Adipocyte (in vitro differentiated cells): Measurements from ENCODE around the gene PODXL.
A peak's percentile ranks its signal among the peaks of the same experiment; 100 is the strongest.

Experiments used
- DNase-seq: peaks from one replicate; pipeline ENCODE4 v3.0.0-alpha.2; 2015; ENCODE audit warnings: low read depth
- H3K27me3 ChIP-seq: replicated peaks from 2 replicates; pipeline ENCODE4 v1.7.0; 2013; ENCODE audit warnings: mild to moderate bottlenecking, low read length, moderate library complexity; ENCODE audit not compliant: control insufficient read depth, insufficient read depth
- H3K36me3 ChIP-seq: 2 replicates; pipeline ENCODE4 v1.7.0; 2013; ENCODE audit warnings: low read length, mild to moderate bottlenecking, moderate library complexity; ENCODE audit not compliant: control insufficient read depth, insufficient read depth, severe bottlenecking
- H3K4me1 ChIP-seq: 2 replicates; pipeline ENCODE4 v1.7.0; 2013; ENCODE audit warnings: mild to moderate bottlenecking, low read length, moderate library complexity; ENCODE audit not compliant: control insufficient read depth, insufficient read depth
- H3K4me3 ChIP-seq: 2 replicates; pipeline ENCODE4 v1.7.0; 2013; ENCODE audit warnings: mild to moderate bottlenecking, low read length, moderate library complexity
- H3K9ac ChIP-seq: 2 replicates; pipeline ENCODE4 v1.7.0; 2013; ENCODE audit warnings: mild to moderate bottlenecking, low read length, moderate library complexity
- H3K9me3 ChIP-seq: 2 replicates; pipeline ENCODE4 v1.7.0; 2013; ENCODE audit warnings: mild to moderate bottlenecking, low read length, moderate library complexity; ENCODE audit not compliant: control insufficient read depth

The PODXL gene

GRCh38 chr7:131546583-131547141 is 9.8 kb downstream of the PODXL start:
- Histone ChIP-seq H3K4me1 (peaks cover 14% of the 10 kb centered on the region), H3K36me3 (no peaks in the 10 kb centered on the region), H3K9me3 (no peaks in the 10 kb centered on the region), H3K9ac (no peak overlapping the region), H3K27me3 (no peaks in the 10 kb centered on the region), H3K4me3 (no peak overlapping the region)
- peak; percentile 13 for DNase-seq

GRCh38 chr7:131546126-131546525 is 10.3 kb downstream of the PODXL start:
- Histone ChIP-seq H3K36me3 (no peaks in the 10 kb centered on the region), H3K4me1 (peaks cover 14% of the 10 kb centered on the region), H3K9ac (peak overlapping the region; percentile 32), H3K9me3 (no peaks in the 10 kb centered on the region), H3K27me3 (no peaks in the 10 kb centered on the region), H3K4me3 (peak overlapping the region; percentile 48)
- DNase-seq = no peak

GRCh38 chr7:131544449-131545301 is 11.8 kb downstream of the PODXL start:
- Histone ChIP-seq H3K9me3 (no peaks in the 10 kb centered on the region), H3K4me1 (peaks cover 14% of the 10 kb centered on the region), H3K9ac (no peak overlapping the region), H3K4me3 (no peak overlapping the region), H3K36me3 (no peaks in the 10 kb centered on the region), H3K27me3 (no peaks in the 10 kb centered on the region)
- DNase-seq = peak; percentile 13

GRCh38 chr7:131544021-131544420 is 12.4 kb downstream of the PODXL start:
- Histone ChIP-seq H3K4me3 (no peak overlapping the region), H3K4me1 (peaks cover 15% of the 10 kb centered on the region), H3K9me3 (no peaks in the 10 kb centered on the region), H3K27me3 (no peaks in the 10 kb centered on the region), H3K36me3 (no peaks in the 10 kb centered on the region), H3K9ac (no peak overlapping the region)
- DNase-seq = no peak

- no peak for DNase-seq
- H3K36me3 ChIP-seq = no peaks in the 10 kb centered on the region
- no peaks in the 10 kb centered on the region for H3K27me3 ChIP-seq
- H3K9ac ChIP-seq = no peak overlapping the region
- peaks cover 22% of the 10 kb centered on the region for H3K4me1 ChIP-seq
- H3K4me3 ChIP-seq = no peak overlapping the region
- no peaks in the 10 kb centered on the region for H3K9me3 ChIP-seq
Observed at GRCh38 chr7:131543298-131543697, 13.1 kb downstream of the PODXL start.

GRCh38 chr7:131540491-131541162 is 15.8 kb downstream of the PODXL start:
- H3K4me1 ChIP-seq = peaks cover 24% of the 10 kb centered on the region
- H3K9ac ChIP-seq = no peak overlapping the region
- no peak overlapping the region for H3K4me3 ChIP-seq
- no peak for DNase-seq
- H3K27me3 ChIP-seq = no peaks in the 10 kb centered on the region
- no peaks in the 10 kb centered on the region for H3K9me3 ChIP-seq
- H3K36me3 ChIP-seq = no peaks in the 10 kb centered on the region

GRCh38 chr7:131538813-131539179 is 17.6 kb downstream of the PODXL start:
- Histone ChIP-seq H3K9me3 (no peaks in the 10 kb centered on the region), H3K4me3 (no peak overlapping the region), H3K27me3 (no peaks in the 10 kb centered on the region), H3K36me3 (no peaks in the 10 kb centered on the region), H3K4me1 (peaks cover 17% of the 10 kb centered on the region), H3K9ac (no peak overlapping the region)
- peak; percentile 11 for DNase-seq

- peak; percentile 37 for DNase-seq
- Histone ChIP-seq H3K4me1 (peaks cover 17% of the 10 kb centered on the region), H3K4me3 (no peak overlapping the region), H3K27me3 (no peaks in the 10 kb centered on the region), H3K36me3 (no peaks in the 10 kb centered on the region), H3K9me3 (no peaks in the 10 kb centered on the region), H3K9ac (no peak overlapping the region)
Observed at GRCh38 chr7:131538071-131538812, 18.2 kb downstream of the PODXL start.

GRCh38 chr7:131537571-131537978 is 18.9 kb downstream of the PODXL start:
- H3K9ac ChIP-seq = no peak overlapping the region
- DNase-seq = no peak
- peaks cover 17% of the 10 kb centered on the region for H3K4me1 ChIP-seq
- H3K27me3 ChIP-seq = no peaks in the 10 kb centered on the region
- no peaks in the 10 kb centered on the region for H3K9me3 ChIP-seq
- no peak overlapping the region for H3K4me3 ChIP-seq
- H3K36me3 ChIP-seq = no peaks in the 10 kb centered on the region

GRCh38 chr7:131536361-131536849 is 20.0 kb downstream of the PODXL start:
- no peak for DNase-seq
- no peak overlapping the region for H3K9ac ChIP-seq
- H3K4me3 ChIP-seq = no peak overlapping the region
- no peaks in the 10 kb centered on the region for H3K27me3 ChIP-seq
- H3K4me1 ChIP-seq = peaks cover 17% of the 10 kb centered on the region
- no peaks in the 10 kb centered on the region for H3K36me3 ChIP-seq
- no peaks in the 10 kb centered on the region for H3K9me3 ChIP-seq
